SHP77 (cell line): ENCODE results near the gene TDRD10.
"Not testable (repeated sequence)": the region's sequence is repeated elsewhere in the genome, so short reads cannot be mapped to it uniquely, and the experiment has no call there.

Source experiments
- DNase-seq, 2 experiments: peaks; one replicate each; lab custom pipeline; 2025; lab: John Stamatoyannopoulos, UW

TDRD10 gene

GRCh38 chr1:154517661-154518060 is 15.6 kb downstream of the TDRD10 start:
- no peak for DNase-seq

DNA sequence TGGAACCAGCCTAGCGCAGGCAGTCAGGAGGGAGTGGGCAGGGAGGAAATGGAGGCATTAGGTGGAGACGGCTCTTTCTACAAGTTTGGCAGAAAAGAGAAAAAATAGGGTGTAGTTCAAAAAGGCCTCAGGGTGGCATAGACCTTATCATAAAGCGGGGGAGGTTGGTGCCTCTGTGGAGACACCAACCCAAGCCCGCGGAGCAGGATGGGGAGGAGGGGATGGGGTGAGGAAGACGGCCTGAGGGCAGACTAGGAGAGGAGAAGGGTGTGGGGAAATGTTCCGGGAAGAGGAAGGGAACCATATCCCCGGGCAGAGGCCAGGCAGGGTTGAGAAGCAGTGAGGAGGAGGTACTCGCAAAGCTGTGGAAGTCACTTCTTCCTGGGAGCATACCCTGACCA is 17.6 kb downstream of the TDRD10 start:
- DNase-seq, result no peak

DNA sequence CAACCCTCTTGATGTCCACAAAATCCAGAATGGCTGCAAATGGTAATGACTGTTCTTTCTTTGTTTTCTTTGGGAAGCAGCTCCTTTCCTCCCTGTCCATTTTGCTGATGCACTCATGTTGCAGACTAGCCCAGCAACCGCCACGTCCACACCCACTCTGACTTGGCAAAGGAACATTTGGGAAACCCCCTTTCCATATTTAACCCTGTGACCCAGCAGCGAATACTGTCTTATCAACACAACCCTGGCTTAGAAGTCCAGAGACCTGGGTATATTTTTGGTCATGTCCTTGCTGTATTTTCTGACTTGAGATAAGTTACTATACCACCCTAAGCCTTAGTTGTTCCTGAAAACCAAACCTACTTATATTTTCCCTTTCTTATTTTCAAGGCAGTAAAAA is 18.3 kb downstream of the TDRD10 start:
- DNase-seq, result no peak

DNA sequence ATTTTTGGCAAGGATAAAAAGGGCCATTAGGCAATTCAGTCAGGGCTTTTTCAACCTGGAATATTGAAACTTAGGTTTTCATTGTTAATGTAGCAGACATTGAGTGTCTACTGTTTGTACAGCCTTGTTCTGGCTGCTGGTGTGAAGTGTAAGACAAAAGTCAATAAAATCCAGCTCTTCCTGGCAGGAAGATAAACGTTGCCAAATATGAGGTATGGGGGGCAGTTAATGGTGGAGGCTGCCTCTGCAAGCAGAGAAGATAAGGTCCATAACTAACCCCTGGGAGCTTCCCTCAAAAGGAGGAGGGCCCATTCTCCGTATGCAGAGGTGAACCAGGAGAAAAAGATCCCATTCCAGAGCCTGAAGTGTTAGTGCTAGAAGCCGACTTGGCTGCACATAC is 19.7 kb downstream of the TDRD10 start:
- DNase-seq, result peak in 1 of 2 experiments; percentile 8

GRCh38 chr1:154524881-154525280 is 22.9 kb downstream of the TDRD10 start:
- no peak for DNase-seq

- no peak for DNase-seq
These were observed 25.2 kb downstream of the TDRD10 start for GRCh38 chr1:154527192-154527591.

GRCh38 chr1:154529308-154529707 is 27.3 kb downstream of the TDRD10 start:
- DNase-seq, result no peak

GRCh38 chr1:154531950-154532349 is 29.9 kb downstream of the TDRD10 start:
- DNase-seq, result not testable (repeated sequence)

DNA sequence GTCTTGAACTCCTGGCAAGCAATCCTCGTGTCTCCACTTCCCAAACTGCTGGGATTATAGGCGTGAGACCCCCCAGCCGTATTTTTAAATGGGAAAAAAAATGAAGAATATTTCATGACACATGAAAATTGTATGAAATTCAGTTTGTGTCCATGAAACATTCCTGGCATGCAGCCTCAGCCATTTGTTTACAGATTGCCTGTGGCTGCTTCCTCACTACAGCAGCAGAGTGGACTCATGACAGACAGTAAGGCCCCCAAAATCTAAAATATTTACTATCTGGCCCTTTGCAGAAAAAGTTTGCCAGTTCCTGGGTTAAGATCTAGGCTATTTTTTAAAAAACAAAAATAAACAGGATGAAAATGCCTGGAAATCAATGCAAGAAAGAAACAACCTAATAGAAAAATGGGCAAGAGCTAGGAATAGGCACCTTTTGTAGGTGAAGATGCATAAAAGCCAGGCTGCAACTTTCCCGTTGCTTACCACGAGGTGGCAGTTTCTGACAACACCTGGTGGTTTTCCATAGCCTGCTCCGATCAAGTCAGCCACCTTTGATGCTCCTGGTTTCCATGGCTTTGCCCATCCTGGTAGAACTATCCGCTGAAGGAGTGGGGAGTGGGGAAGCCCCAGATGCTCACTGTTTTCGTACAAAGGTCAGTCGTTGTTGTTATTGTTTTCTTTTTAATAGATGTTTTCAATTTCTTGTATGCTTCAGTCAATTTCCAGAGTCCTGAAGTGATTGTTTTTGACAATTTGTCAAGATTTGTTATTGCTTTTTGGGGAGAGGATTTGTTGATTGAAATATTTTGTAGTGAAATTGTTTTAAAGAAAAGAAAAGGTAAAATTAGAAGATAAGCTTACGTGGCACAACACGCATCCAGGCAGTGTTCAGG is 32.2 kb downstream of the TDRD10 start:
- DNase-seq, result peak; percentile 82 to 85

DNA sequence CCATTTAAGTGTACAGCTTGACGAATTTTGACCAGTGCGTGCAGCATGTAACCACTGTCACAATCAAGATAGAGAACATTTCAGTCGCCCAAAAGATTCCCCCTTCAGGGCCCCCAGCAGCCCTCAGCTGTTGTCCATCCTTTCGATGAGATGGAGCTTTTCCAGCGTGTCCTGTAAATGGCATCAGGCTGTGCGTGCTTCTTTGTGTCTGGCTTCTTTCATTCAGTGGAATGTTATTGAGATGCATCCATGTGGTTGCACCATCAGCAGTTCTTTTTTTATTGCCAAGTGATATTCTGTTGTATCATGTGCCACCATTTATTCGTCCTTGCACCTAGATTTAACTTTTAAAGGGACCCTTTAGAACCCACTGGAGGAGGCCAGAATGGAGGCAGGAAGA is 34.6 kb downstream of the TDRD10 start:
- no peak for DNase-seq

DNA sequence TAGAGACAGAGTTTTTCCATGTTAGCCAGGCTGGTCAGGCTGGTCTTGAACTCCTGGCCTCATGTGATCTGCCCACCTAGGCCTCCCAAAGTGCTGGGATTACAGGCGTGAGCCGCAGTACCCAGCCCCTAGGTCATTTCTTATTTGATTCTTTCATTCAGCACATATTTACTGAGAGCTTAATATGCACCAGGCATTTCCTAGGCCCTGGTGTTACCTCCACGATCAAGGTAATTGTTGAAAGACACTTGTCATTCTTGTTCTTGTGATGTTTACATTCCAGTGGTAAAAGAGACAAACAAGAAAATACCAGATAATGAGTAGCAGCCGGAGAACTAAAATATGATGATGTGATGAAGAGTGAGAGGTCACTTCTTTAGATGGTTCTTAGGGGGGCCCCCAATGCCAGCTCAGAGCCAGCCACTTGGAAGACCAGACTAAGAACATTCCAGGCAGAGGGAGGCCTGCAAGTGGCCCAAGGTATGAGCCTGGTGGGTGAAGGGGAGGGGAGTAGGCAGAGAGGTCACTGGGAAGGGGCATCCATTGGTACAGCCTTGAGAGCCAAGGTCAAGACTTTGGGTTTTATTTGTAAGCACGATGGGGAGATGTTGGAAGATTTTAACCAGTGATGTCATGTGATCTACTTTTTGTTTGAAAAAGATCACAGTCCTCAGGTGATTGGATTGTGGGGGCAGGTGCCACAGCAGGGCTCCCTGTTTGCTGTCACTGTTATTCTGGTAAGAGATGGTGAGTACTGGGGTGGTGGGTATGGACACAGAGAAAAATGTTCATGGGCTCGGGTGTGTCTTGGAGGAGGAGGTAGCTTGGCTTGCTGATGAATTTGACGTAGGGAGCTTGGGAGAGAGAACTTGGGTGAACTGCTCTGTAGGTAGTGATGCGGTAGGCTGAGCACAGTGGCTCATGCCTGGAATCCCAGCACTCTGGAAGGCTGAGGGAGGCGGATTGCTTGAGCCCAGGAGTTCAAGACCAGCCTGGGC is 37.8 kb downstream of the TDRD10 start:
- DNase-seq, result no peak

GRCh38 chr1:154541231-154541630 is 39.2 kb downstream of the TDRD10 start:
- DNase-seq, result no peak

GRCh38 chr1:154546264-154547063 is 44.4 kb downstream of the TDRD10 start:
- peak; percentile 80 to 87 for DNase-seq

GRCh38 chr1:154547105-154547732 is 45.2 kb downstream of the TDRD10 start:
- DNase-seq, result no peak

- DNase-seq, result no peak
These were observed 46.0 kb downstream of the TDRD10 start for GRCh38 chr1:154548028-154548427.

GRCh38 chr1:154549202-154549770 is 47.3 kb downstream of the TDRD10 start:
- DNase-seq, result no peak

GRCh38 chr1:154550070-154550469 is 48.1 kb downstream of the TDRD10 start:
- no peak for DNase-seq

GRCh38 chr1:154550657-154551056 is 48.6 kb downstream of the TDRD10 start:
- no peak for DNase-seq

DNA sequence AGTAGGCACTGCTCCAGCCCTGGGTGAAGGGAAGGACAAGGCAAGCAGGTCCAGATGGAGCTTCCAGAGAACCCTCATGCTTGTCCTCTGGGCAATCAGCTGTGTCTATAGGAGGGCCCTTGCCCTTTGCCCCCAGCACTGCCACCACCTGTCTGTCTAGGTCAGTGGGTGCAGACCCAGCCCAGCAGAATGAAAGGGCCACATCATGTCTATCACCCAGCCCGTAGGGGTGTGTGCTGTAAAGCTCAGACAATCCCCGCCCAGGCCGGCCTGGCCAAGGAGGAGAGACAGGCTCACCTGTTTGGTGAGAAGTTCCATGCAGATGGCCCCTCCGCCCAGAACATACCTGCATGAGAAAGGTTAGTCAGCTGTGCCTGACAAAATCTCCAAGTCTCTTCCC is 49.5 kb downstream of the TDRD10 start:
- no peak for DNase-seq

DNA sequence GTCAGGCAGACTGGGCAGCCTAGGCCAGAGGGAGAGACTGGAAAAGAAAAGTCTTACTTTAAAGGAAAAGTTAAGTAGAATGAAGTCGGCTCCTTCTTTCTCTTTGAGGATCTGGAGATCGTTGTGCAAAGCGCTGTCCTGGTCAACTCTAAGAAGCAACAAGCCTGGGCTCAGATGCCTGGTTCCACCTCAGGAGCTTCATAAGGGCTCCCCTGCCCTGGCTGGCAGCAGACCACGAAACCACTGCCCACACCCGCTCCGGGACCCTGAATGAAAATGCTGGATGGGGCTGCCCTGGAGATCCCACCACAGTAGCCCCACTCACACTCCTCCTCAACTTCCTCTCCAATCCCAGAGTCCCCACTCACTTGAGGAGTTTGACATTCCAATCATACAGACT is 50.0 kb downstream of the TDRD10 start:
- no peak for DNase-seq
